DND-41 (cell line): ENCODE data around the gene NBEA.

Experiments used
- ATAC-seq: fragments of 200-7000 bp; cut with Tn5 transposase; 3 replicates; pipeline ENCODE4 v1.9.1; 2021; ENCODE audit warnings: low read depth; ENCODE audit not compliant: insufficient read depth
- DNase-seq: peaks from one replicate; pipeline ENCODE4 v3.0.0-alpha.2; 2020
- H2AFZ ChIP-seq: 2 replicates; pipeline ENCODE4 v1.6.0; 2012; ENCODE audit warnings: low read depth, low read length
- H3K27ac ChIP-seq: 2 replicates; pipeline ENCODE4 v1.5.1; 2012; ENCODE audit warnings: low read length, inconsistent platforms
- H3K27me3 ChIP-seq: fragments of 200-600 bp; sonication (generic); 2 replicates; pipeline ENCODE4 v1.6.0; 2012; ENCODE audit warnings: low read length, mild to moderate bottlenecking, inconsistent platforms; ENCODE audit not compliant: insufficient read depth, poor library complexity
- H3K36me3 ChIP-seq: 2 replicates; pipeline ENCODE4 v1.5.1; 2012; ENCODE audit warnings: low read length, inconsistent platforms; ENCODE audit not compliant: insufficient read depth
- H3K4me1 ChIP-seq: 2 replicates; pipeline ENCODE4 v1.5.1; 2012; ENCODE audit warnings: mild to moderate bottlenecking, low read length; ENCODE audit not compliant: insufficient read depth
- H3K4me2 ChIP-seq: 2 replicates; pipeline ENCODE4 v1.6.0; 2012; ENCODE audit warnings: mild to moderate bottlenecking, moderate library complexity, low read length, inconsistent platforms; ENCODE audit not compliant: insufficient read depth
- H3K4me3 ChIP-seq, 2 experiments: fragments of 200-600 bp in 1 of 2; shearing (Covaris generic) in 1 of 2; 2 replicates each; pipeline ENCODE4 v1.5.1; 2012 to 2016; ENCODE audit warnings: inconsistent platforms in 2 of 2, low read length in 2 of 2, mild to moderate bottlenecking in 2 of 2, low read depth in 1 of 2, moderate library complexity in 1 of 2
- H3K79me2 ChIP-seq: 2 replicates; pipeline ENCODE4 v1.6.0; 2012; ENCODE audit warnings: low read length, inconsistent platforms; ENCODE audit not compliant: insufficient read depth
- H3K9ac ChIP-seq: 2 replicates; pipeline ENCODE4 v1.6.0; 2012; ENCODE audit warnings: low read depth, mild to moderate bottlenecking, inconsistent platforms, low read length, moderate library complexity
- H3K9me3 ChIP-seq: 2 replicates; pipeline ENCODE4 v1.5.1; 2012; ENCODE audit warnings: low read length, moderate library complexity, mild to moderate bottlenecking, inconsistent platforms; ENCODE audit not compliant: insufficient read depth, severe bottlenecking
- H4K20me1 ChIP-seq: 2 replicates; pipeline ENCODE4 v1.6.0; 2012; ENCODE audit warnings: low read length; ENCODE audit not compliant: insufficient read depth
- EZH2 ChIP-seq: IDR thresholded peaks from 3 replicates; pipeline ENCODE4 v1.6.1; 2012; ENCODE audit warnings: borderline replicate concordance, low read depth, mild to moderate bottlenecking, moderate library complexity, low read length, inconsistent platforms; ENCODE audit not compliant: severe bottlenecking
- TF ChIP-seq, protein P1 (sequence below): IDR thresholded peaks from 2 replicates; pipeline ENCODE4 v1.5.1; 2012; ENCODE audit warnings: borderline replicate concordance, low read length, moderate library complexity, mild to moderate bottlenecking; ENCODE audit not compliant: poor library complexity, severe bottlenecking; ENCODE audit errors: extremely low read depth

The NBEA gene

DNA sequence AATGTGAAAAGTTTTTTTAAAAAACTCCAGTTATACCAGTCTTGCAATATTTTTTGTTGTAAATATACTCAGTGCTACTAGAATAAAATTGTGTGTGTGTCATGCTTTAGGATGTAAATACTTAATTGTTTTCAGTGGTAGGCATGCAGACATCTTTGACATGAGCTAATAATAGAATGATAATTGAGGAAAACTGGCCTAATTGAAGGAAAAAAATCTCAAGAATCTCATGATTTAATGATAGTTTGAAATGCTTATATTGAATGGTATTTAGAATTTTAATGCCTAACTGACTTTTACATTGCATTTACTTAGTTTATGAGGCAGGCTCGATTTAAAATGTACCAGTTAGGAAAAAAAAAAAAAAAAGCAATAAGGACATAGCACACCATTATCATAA, 537.6 kb downstream of the NBEA start:
- Histone ChIP-seq H3K4me3 (no peak overlapping the region), H3K9ac (no peak overlapping the region), H3K4me2 (no peak overlapping the region), H3K27me3 (no peaks in the 10 kb centered on the region), H3K36me3 (no peaks in the 10 kb centered on the region), H4K20me1 (no peaks in the 10 kb centered on the region), H3K27ac (no peak overlapping the region), H3K4me1 (peaks cover 14% of the 10 kb centered on the region), H3K79me2 (no peaks in the 10 kb centered on the region), H2AFZ (no peak overlapping the region), H3K9me3 (no peaks in the 10 kb centered on the region)
- no peak for ATAC-seq
- no peak for TF ChIP-seq EZH2
- TF ChIP-seq, protein P1, sequence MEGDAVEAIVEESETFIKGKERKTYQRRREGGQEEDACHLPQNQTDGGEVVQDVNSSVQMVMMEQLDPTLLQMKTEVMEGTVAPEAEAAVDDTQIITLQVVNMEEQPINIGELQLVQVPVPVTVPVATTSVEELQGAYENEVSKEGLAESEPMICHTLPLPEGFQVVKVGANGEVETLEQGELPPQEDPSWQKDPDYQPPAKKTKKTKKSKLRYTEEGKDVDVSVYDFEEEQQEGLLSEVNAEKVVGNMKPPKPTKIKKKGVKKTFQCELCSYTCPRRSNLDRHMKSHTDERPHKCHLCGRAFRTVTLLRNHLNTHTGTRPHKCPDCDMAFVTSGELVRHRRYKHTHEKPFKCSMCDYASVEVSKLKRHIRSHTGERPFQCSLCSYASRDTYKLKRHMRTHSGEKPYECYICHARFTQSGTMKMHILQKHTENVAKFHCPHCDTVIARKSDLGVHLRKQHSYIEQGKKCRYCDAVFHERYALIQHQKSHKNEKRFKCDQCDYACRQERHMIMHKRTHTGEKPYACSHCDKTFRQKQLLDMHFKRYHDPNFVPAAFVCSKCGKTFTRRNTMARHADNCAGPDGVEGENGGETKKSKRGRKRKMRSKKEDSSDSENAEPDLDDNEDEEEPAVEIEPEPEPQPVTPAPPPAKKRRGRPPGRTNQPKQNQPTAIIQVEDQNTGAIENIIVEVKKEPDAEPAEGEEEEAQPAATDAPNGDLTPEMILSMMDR: no peak
- no peak for DNase-seq

DNA sequence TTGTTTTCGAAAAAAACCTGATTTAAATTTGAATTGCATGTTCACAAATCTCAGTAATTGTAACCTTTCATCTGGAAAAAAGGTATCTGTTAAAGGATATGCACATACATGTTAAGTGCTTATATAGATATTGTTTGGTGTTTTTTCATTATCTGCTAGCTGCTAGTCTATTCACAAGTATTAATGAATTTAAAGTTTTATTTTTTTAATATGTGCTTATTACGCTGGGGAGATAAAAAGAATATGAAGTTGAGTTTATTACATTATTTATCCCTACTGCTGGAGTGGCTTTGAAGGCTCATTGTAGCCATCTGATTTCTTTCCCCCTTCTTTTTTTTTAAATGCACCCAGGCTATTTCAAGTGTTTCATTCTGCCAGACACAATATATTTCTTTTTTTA, 538.3 kb downstream of the NBEA start:
- no peak overlapping the region for H3K4me2 ChIP-seq
- H3K79me2 ChIP-seq: no peaks in the 10 kb centered on the region
- H3K36me3 ChIP-seq: no peaks in the 10 kb centered on the region
- peaks cover 13% of the 10 kb centered on the region for H3K4me1 ChIP-seq
- H3K9ac ChIP-seq: no peak overlapping the region
- no peaks in the 10 kb centered on the region for H4K20me1 ChIP-seq
- no peaks in the 10 kb centered on the region for H3K27me3 ChIP-seq
- H3K4me3 ChIP-seq: no peak overlapping the region
- no peak for DNase-seq
- no peaks in the 10 kb centered on the region for H3K9me3 ChIP-seq
- ATAC-seq: no peak
- no peak overlapping the region for H3K27ac ChIP-seq
- TF ChIP-seq, protein P1: no peak
- TF ChIP-seq EZH2: no peak
- H2AFZ ChIP-seq: no peak overlapping the region

DNA sequence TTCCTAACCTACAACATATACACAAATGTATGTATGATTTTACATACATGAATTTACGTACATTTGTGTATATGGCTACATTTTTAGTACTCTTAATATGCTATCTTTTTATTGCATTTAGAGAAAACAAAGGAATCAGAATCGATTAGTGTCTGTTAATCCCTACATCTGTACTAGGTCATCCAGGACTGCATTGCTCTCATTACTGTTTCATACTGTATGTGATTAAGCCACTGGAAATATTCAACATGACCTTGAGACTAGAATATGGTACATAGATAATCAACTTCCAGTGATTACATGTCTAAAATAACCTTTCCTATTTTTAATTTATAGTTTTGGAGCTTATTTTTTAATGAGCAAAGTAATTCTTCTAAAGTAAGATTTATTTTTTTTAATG, 539.7 kb downstream of the NBEA start:
- H3K36me3 ChIP-seq: no peaks in the 10 kb centered on the region
- H3K27ac ChIP-seq: no peak overlapping the region
- H3K4me1 ChIP-seq: no peaks in the 10 kb centered on the region
- no peak overlapping the region for H3K9ac ChIP-seq
- DNase-seq (no peak), ATAC-seq (no peak)
- H3K27me3 ChIP-seq: no peaks in the 10 kb centered on the region
- no peak for TF ChIP-seq EZH2
- TF ChIP-seq, protein P1: no peak
- no peaks in the 10 kb centered on the region for H4K20me1 ChIP-seq
- no peak overlapping the region for H3K4me2 ChIP-seq
- no peaks in the 10 kb centered on the region for H3K79me2 ChIP-seq
- no peaks in the 10 kb centered on the region for H3K9me3 ChIP-seq
- no peak overlapping the region for H2AFZ ChIP-seq
- H3K4me3 ChIP-seq: no peak overlapping the region

DNA sequence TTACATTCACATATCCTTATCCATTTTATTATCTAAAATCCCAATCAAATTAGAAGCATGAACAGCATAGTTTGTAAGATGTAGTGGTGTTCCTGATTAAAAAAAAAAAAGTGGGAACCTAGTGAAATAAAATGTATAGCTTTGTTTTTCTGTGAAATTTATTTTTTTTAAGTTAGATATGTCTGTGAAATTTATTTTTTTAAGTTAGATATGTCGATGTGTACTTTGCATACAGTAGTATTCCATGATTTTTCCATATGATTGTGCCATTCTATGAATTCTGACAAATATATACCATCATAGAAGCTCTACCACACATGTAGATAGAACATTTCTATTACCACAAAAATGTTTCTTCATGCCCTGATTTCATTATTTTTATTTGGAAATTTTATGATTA, 540.5 kb downstream of the NBEA start:
- Histone ChIP-seq H3K36me3 (no peaks in the 10 kb centered on the region), H3K79me2 (no peaks in the 10 kb centered on the region), H3K4me2 (no peak overlapping the region), H3K27me3 (no peaks in the 10 kb centered on the region), H3K27ac (no peak overlapping the region), H4K20me1 (no peaks in the 10 kb centered on the region), H3K9me3 (no peaks in the 10 kb centered on the region), H3K4me3 (no peak overlapping the region), H3K9ac (no peak overlapping the region), H2AFZ (no peak overlapping the region), H3K4me1 (no peaks in the 10 kb centered on the region)
- DNase-seq (no peak), ATAC-seq (no peak)
- TF ChIP-seq EZH2: no peak
- TF ChIP-seq, protein P1: no peak
